ENCODE measurements around the gene NCKAP5.

GRCh38 chr2:132811148-132811915, 756.9 kb downstream of the NCKAP5 start:
- no peak for TF ChIP-seq CTCF (IDR thresholded peaks at IDR 0.05; ENCODE audit: insufficient read depth, low read depth, low read length)
- no peak for TF ChIP-seq EZH2 (IDR thresholded peaks at IDR 0.05; ENCODE audit: insufficient read depth, low read length)
